Activated gamma-delta T cell treated with Interleukin-2 at 50 U/mL for 16 hours (primary cell): ENCODE data around the gene KHDC4.
"Not testable (repeated sequence)": the region's sequence is repeated elsewhere in the genome, so short reads cannot be mapped to it uniquely, and the experiment has no call there.

Source experiments
- DNase-seq: peaks from one replicate; pipeline ENCODE4 v3.0.0-alpha.2; 2020

Gene KHDC4

DNA sequence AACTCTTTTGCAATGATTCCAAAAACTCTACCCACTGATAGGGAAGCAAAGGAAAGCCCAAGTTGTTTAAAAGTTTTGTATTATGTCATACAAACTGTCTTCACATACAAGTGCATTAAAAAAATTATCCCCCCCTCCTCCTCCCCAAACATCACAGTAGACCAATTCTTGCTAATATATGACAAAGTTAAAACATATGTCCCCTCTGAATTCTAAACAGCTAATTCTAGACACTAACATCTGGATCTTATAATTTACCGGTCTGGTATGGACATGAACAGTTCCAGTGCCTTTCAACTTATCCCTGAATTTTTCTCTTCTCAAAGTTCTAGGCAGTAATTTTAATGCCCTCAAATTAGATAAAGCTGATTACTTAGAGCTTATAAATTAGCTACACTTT lies 36.5 kb downstream of the KHDC4 start:
- no peak for DNase-seq

DNA sequence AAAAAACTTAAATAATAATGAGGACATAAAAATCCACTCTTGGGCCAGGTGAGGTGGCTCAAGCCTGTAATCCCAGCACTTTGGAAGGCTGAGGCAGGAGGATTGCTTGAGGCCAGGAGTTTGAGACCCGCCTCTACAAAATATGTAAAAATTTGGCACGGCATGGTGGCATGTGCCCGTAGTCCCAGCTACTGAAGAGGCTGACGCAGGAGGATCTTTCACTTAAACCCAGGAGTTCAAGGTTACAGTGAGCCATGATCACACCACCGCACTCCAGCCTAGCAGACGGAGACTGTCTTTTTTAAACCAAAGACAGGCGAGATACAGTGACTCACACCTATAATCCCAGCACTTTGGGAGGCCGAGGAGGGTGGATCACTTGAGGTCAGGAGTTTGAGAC lies 37.7 kb downstream of the KHDC4 start:
- DNase-seq: not testable (repeated sequence)

DNA sequence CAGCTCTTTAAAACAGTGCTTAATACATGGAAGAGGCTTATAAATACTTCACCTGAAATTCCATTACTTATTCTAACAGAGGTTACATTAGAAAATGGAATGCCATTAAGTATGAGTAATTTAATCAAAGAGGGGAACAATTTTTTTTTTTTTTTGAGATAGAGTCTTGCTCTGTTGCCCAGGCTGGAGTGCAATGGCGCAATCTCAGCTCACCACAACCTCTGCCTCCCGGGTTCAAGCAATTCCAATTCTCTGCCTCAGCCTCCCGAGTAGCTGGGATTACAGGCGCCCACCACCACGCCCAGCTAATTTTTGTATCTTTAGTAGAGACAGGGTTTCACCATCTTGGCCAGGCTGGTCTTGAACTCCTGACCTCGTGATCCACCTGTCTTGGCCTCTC lies 38.6 kb downstream of the KHDC4 start:
- DNase-seq: not testable (repeated sequence)

DNA sequence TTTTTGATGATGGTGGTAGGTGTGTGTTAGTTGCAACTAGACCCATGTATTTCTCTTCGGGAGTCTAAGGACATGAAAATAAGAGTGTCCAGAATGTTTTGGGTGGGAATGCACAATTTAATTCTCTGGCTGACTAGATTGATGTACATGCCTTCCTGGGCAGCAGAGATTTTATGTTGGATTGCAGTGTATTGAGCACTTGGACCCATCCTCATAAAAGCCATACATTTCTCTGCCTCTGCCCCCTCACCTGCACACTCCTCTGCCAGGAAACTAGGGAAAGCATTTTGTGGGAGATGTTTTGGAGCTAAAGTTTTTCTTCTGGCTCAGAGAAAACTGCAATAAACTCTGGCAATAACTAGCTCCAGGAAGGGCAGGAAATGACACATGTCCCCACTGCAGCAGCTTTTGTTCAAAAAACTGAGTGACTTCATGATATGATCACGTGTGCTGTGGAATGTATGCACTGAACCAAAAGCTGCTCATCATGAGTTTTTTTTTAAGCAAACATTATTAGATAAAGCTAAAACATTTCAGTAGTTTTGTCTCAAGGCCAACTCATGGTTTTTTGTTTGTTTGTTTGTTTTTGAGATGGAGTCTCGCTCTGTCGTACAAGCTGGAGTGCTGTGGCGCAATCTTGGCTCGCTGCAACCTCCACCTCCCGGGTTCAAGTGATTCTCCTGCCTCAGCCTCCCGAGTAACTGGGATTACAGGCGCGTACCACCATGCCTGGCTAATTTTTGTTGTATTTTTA lies 40.6 kb downstream of the KHDC4 start:
- DNase-seq: peak; percentile 5

DNA sequence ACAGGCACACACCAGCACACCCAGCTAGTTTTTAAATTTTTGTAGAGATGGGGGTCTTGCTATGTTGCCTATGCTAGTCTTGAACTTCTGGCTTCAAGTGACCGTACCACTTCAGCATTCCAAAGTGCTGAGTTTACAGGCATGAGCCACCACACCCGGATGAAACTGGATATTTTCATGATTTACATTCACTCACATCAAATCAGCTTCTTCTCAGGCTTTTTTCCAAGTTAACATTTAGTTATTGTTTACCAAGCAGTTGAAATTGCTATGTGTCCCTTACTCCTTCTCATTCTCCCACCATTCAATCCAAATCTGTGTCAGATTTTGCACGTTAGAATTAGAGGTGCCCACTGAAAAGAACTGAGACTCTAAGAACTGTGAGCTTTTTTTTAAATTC lies 41.4 kb downstream of the KHDC4 start:
- DNase-seq: no peak

DNA sequence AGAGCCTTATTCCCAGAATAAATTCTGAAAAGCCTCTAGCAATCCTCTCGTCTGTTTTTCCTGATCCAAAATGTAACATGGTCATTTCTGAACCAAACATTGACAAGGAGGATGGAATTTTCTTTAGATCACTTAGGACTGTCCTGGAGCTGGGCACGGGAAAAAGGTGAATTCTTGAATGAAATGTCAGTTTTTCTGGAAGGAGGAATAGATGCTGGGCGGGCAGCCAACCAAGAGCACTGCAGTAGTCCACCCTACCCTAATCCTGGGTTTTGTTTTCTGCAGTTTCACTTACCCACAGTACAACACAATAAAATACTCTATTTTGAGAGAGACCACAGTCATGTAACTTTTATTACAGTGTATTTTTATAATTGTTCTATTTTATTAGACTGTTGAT lies 44.0 kb downstream of the KHDC4 start:
- no peak for DNase-seq

DNA sequence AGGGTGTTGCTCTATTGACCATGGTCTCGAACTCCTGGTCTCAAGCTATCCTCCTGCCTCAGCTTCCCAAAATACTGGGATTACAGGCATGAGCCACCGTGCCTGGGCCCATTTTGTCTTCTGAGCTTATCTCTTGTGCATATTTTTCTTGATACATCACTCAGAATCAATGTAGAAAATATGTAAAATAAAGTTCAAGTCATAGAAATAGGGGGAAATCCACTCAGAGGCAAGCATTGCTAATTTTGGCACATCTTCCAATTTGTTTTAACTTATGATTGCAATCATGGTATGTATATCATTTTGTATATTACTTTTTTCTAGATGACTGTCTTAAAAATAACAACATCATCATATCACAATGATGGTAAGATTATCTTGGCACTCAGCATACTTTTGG lies 44.6 kb downstream of the KHDC4 start:
- no peak for DNase-seq

DNA sequence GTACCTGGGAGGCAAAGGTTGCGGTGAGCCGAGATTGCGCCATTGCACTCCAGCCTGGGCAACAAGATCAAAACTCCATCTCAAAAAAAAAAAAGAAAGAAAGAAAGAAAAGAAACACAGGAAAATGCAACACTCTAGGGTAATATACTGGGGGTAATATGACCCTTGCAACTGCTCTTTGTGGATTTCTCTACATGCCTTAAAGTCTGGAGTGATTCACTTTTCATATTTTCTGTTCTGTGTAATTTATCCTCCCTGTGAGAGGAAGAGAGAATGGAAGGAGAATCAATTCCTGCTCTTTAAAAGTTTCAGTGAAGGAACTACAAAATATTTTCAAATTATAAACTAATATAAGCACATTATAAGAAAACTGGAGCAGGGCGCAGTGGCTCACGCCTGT lies 45.7 kb downstream of the KHDC4 start:
- DNase-seq: no peak

DNA sequence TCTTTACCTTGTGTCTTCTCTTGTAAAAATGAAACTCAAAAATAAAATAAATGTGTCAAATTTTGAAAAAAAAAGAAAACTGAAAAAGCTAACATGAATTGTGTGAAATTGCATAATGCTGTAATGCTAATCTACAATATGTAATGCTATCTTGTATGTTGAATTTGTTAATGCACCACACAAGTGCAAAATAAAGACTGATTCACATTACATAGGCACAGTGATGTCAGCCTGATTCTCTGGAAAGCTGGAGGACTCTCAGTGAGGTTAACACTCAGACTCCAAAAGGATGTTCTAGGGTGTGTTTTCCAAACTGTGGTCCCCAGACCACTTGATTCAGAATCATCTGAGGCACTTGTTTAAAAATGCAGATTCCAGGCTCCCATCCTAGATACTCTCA lies 49.2 kb downstream of the KHDC4 start:
- DNase-seq: no peak

DNA sequence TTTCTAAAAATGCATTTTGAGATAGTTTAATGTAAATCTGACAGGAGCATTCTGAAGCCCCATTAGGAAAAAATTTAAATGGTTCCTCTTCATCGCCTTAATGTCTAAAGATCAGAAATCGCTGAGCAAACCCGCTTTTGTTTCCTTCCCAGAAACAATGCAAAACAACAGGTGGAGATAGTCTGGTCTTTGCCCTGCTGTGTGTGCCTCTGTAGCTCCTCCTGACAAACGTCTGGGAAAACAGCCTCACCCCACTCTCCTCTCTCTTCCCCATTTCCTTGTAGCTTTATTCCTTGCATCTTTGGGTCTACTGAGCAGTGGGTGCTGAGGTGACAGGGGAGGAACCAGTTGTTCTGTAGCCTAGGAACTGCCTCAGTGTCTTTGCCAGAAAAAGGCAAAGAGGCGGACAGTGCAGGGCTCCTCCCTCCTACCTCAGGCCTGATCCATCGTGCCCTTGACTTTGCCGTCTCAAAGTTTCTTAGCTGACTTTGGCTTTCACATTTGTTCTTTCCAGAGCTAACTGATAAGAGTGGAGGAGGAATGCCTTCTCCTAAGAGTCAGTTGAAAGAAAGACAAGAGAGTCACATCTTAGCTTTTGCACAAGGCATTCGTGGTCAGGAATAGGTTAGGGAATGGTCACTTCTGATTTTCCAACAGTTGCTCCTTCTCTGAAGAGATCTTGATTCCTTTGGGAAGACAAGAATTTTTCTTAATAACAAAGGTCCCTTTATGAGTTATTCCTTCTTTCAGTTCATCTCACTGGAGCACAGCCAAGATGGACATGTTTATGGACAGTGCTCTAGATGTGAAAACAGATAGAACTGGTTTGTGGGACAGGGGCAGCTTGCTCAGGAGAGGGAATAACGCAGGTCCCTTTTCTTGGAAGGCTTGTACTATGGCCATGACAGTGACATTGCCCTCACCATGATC lies 49.9 kb downstream of the KHDC4 start:
- DNase-seq: no peak

DNA sequence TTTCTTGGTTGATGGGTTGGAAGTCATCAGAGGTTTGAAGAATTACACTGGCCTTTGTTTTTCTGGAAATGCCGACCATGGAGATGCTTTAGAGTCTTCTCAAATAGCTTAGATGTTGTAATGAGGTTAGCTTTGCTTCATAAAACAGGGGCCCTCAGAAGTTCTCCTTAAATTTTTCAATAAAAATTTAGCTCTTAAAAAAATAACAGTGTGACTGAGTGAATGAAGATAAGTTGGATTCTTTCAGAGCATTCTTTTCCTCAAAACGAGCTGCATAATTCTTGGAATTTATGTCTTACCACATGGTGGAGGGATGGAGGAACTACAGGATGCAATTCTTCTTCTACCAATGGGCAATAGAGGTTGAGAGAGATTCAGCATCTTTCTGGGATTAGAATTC lies 51.4 kb downstream of the KHDC4 start:
- no peak for DNase-seq

DNA sequence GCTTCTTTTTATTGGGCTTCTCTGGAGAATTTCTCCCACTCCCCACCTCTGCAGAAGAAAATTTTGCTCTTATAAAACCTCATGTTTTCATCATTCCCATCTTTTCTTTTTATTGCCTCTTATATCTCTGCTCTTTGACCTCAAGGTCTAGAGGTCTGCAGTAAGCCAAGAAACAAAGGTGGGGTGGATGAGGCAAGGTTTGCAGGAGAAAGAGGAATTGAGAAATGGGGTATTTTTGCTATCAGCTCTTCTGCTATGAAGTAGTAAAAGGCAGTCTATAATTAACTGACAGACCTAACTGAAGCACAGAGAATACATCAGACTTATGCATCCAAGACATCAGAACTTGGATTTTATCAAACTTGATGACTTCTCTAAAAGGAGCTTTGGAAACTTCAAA lies 52.0 kb downstream of the KHDC4 start:
- no peak for DNase-seq

DNA sequence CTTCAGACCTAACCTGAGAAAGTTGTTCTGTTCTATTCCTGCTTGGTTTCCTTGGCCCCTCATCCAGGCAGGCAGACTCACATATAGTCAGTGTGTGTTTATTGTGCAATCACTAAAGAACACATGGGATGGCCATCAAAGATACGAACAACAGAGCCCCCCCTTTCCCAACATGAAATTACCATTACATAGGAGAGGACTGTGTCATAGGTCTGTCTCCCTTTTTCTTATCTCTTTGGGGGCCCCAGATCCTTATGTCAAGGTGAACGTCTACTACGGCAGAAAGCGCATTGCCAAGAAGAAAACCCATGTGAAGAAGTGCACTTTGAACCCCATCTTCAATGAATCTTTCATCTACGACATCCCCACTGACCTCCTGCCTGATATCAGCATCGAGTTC lies 53.3 kb downstream of the KHDC4 start:
- no peak for DNase-seq

DNA sequence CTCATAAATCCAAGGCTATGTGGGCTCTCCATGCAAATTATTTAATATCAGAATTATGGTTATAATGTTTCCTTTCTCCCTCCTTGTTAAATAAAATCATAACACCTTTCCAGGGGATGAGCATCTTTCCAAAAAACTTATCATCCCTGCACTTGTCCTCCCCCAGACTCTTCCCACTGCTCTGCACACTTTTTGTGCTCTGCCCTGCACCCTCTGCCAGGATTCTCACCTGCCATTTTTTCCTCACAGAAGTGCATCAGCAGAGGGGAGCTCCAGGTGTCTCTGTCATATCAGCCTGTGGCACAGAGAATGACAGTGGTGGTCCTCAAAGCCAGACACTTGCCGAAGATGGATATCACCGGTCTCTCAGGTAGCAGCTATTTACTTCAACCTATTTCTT lies 54.0 kb downstream of the KHDC4 start:
- no peak for DNase-seq

DNA sequence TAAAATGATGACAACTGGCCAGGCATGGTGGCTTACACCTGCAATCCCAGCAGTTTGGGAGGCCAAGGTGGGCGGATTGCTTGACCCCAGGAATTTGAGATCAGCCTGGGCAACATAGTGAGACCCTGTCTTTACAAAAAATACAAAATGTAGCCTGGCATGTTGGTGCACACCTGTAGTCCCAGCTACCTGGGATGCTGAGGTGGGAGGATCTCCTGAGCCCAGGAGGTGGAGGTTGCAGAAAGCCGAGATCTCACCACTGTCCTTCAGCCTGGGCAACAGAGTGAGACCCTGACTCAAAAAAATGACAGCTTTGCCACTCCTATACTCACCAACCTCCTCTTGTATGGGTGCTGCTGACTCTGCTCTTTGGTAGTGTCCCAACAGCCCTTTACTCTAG lies 56.3 kb downstream of the KHDC4 start:
- DNase-seq: no peak

DNA sequence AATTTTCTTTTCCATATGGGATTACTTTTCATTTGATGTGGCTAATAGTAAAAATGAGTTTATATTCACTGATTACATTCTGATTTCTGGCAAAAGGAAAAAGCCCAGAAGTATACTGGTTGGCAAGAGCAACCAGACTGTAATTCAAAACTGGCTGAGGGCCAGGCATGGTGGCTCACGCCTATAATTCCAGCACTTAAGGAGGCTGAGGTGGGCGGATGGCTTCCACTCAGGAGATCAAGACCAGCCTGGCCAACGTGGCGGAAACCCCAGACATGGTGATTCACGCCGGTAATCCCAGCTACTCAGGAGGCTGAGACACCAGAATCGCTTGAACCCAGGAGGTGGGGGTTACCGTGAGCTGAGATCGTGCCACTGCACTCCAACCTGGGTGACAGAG lies 60.4 kb downstream of the KHDC4 start:
- DNase-seq: no peak

DNA sequence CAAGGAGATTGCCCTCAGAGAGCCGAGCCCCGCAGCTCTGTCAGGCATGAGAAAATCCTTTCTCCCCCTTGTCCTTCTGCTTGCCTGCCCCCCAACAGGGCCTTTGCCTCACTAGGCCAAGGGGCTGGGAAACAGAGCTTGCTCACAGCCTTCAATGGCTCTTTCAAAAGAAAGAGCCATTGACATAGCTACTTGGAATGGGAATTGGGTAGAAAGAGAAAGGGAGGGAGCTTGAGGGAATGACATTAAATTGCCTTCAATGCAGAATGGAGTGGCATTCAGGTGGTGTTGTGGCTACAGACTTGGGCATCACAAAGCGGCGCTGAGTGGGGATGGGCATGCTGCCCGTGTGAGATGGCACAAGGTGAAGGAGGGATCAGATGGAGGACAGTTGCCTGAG lies 61.7 kb downstream of the KHDC4 start:
- no peak for DNase-seq

DNA sequence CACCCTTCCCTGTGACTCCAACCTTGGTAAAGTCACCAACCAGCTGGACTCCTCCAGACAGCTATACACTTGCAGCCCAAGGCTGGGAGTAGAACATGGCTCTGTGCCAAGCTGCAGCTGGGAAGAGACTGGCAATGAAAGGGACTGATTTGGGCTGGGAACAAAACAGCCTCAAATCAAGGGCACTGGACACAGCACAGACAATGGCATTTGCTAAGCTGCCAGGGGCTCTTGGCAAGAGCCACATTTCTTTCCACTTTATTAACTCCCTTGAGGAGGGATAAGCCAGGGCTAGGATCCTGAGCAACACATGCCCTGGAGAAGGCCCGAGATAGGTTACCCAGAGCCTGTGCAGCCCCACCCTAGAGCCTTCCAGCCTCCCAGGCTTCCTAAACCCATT lies 62.8 kb downstream of the KHDC4 start:
- no peak for DNase-seq

DNA sequence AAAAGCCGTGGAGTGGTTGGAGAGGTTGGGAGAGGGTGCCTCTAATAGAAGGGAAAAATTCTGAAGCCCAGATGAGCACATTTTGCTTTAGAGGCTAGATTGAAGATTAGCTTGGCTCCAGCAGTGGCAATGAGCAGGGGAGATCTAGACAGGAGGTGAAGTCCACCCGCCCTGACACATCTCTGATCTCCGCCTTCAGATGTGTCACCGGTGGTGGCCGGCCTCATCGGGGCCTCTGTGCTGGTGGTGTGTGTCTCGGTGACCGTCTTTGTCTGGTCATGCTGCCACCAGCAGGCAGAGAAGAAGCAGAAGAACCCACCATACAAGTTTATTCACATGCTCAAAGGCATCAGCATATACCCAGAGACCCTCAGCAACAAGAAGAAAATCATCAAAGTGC lies 66.4 kb downstream of the KHDC4 start:
- no peak for DNase-seq

DNA sequence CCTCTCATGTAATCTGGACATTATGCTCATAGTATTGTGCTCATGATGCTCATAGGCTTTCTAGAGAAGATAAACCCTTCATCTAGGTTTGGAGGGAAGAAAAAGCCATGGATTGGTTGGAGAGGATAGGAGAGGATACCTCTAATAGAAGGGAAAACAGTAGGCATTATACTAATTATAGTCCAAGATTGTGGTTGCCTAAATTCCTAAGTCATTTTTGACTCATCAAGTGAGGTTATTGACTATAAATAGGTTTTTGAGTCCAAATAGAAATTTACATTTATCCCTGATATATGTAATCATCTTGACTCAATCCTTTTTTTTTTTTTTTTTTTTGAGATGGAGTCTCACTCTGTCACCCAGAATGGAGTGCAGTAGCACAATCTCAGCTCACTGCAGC lies 69.8 kb downstream of the KHDC4 start:
- no peak for DNase-seq
